GM12873 (cell line): Measurements from ENCODE around the gene RNF214.

Experiments
- TF ChIP-seq, protein P1 (sequence below): IDR thresholded peaks from 2 replicates; pipeline ENCODE4 v1.5.1; 2012; ENCODE audit warnings: low read depth, mild to moderate bottlenecking, moderate library complexity, low read length, control low read depth; ENCODE audit not compliant: insufficient read depth; ENCODE audit errors: missing control alignments

The RNF214 gene

GRCh38 chr11:117248341-117248740 lies 15.9 kb downstream of the RNF214 start:
- TF ChIP-seq, protein P1, sequence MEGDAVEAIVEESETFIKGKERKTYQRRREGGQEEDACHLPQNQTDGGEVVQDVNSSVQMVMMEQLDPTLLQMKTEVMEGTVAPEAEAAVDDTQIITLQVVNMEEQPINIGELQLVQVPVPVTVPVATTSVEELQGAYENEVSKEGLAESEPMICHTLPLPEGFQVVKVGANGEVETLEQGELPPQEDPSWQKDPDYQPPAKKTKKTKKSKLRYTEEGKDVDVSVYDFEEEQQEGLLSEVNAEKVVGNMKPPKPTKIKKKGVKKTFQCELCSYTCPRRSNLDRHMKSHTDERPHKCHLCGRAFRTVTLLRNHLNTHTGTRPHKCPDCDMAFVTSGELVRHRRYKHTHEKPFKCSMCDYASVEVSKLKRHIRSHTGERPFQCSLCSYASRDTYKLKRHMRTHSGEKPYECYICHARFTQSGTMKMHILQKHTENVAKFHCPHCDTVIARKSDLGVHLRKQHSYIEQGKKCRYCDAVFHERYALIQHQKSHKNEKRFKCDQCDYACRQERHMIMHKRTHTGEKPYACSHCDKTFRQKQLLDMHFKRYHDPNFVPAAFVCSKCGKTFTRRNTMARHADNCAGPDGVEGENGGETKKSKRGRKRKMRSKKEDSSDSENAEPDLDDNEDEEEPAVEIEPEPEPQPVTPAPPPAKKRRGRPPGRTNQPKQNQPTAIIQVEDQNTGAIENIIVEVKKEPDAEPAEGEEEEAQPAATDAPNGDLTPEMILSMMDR = no peak

GRCh38 chr11:117249571-117249970 lies 17.1 kb downstream of the RNF214 start:
- TF ChIP-seq, protein P1 = no peak

DNA sequence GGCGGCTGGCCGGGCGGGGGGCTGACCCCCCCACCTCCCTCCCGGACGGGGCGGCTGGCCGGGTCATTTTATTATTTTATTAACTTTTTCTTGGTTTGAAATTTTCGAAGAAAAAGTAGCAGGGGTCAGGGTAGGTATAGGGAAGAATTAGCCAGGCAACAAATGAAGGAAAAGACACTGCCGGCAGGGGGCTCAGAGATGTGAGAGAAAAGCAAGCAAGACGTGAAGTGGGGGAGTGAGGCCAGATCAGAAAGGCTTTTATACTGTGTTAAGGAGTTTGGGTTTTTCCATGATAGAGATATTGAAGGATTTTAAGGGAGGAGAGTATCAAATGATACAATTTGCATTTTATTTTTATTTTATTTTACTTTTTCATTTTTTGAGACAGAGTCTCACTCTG lies 19.0 kb downstream of the RNF214 start:
- TF ChIP-seq, protein P1 = no peak

DNA sequence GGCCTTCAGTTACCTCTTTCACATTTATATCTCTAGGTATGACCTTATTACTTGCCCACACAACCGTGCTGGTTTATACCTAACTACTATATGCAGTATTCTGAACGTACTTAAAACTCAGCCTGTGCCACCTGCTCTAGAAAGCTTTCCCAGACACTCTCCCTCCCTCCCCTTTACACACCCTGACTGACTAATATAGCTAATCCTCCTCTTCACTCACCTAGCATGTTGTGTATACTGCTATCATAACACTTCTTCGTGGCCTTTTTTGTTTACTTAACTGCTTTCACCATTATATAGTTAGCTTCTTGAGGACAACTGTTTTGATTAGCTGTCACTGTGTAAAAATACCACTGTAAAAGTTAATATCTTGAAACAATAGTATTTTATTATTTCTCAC lies 23.5 kb downstream of the RNF214 start:
- TF ChIP-seq, protein P1 = no peak

- TF ChIP-seq, protein P1 = no peak
Observed at GRCh38 chr11:117256573-117256972, 24.1 kb downstream of the RNF214 start.

- TF ChIP-seq, protein P1 = no peak
Observed at GRCh38 chr11:117258576-117258975, 26.1 kb downstream of the RNF214 start.

- TF ChIP-seq, protein P1 = no peak
Observed at GRCh38 chr11:117259417-117259816, 26.9 kb downstream of the RNF214 start.
